ENCODE measurements around the gene BUD13. TPM values are rescaled to one million over a fixed set of nuclear protein-coding genes. Genes with fewer than 3 reads are reported as not detected.

Gene BUD13
- total and polyA plus RNA-seq, 2 experiments from 2014 or later = 17.0 to 24.8 TPM

DNA sequence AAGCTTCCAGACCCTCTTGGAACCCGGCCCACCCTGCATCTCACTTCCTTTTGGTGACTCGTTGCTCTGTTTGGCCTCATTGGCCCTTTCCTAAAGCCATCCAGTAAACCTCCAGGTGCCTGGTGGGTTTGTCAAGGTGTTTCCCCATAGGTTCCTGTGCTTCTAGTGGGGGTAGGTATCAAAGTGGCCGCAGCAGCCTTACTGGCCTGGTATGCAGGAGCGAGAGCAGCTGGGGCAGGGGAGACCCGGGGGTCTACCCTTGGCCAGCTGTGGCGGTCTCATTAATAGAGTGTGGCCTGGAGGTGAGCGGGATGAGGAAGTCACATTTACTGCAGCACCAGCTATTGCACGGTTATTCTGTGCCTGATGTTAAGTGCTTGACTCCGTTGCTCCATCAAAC is 46.3 kb upstream of the BUD13 start:
- H3K9me3 Mint-ChIP-seq = no peaks in the 10 kb centered on the region
- no peaks in the 10 kb centered on the region for H3K79me2 ChIP-seq (replicated peaks; ENCODE audit: insufficient read depth)
- ATAC-seq = no peak
- H3K27me3 Mint-ChIP-seq (ENCODE audit: insufficient read depth, low read depth, poor library complexity) = peaks cover 6% of the 10 kb centered on the region
- TF ChIP-seq JUNB (IDR thresholded peaks at IDR 0.05; ENCODE audit: unreplicated experiment) (no peak), ZNF114 (CRISPR knock-in tag; IDR thresholded peaks at IDR 0.05) (no peak), CREB1 (CRISPR knock-in tag; IDR thresholded peaks at IDR 0.05; ENCODE audit: low read depth) (no peak), EZH2phosphoT487 (IDR thresholded peaks at IDR 0.05; ENCODE audit: unreplicated experiment) (no peak), ZNF331 (CRISPR knock-in tag; IDR thresholded peaks at IDR 0.05; ENCODE audit: low read depth) (no peak), EZH2 (IDR thresholded peaks at IDR 0.05; ENCODE audit: low read depth, unreplicated experiment) (no peak), NANOG (IDR thresholded peaks at IDR 0.05; ENCODE audit: borderline replicate concordance) (no peak), STAT1 (IDR thresholded peaks at IDR 0.05; ENCODE audit: unreplicated experiment) (no peak), POLR2AphosphoS5 (IDR thresholded peaks at IDR 0.05; ENCODE audit: low read depth) (no peak)
- TF ChIP-seq, protein P1, sequence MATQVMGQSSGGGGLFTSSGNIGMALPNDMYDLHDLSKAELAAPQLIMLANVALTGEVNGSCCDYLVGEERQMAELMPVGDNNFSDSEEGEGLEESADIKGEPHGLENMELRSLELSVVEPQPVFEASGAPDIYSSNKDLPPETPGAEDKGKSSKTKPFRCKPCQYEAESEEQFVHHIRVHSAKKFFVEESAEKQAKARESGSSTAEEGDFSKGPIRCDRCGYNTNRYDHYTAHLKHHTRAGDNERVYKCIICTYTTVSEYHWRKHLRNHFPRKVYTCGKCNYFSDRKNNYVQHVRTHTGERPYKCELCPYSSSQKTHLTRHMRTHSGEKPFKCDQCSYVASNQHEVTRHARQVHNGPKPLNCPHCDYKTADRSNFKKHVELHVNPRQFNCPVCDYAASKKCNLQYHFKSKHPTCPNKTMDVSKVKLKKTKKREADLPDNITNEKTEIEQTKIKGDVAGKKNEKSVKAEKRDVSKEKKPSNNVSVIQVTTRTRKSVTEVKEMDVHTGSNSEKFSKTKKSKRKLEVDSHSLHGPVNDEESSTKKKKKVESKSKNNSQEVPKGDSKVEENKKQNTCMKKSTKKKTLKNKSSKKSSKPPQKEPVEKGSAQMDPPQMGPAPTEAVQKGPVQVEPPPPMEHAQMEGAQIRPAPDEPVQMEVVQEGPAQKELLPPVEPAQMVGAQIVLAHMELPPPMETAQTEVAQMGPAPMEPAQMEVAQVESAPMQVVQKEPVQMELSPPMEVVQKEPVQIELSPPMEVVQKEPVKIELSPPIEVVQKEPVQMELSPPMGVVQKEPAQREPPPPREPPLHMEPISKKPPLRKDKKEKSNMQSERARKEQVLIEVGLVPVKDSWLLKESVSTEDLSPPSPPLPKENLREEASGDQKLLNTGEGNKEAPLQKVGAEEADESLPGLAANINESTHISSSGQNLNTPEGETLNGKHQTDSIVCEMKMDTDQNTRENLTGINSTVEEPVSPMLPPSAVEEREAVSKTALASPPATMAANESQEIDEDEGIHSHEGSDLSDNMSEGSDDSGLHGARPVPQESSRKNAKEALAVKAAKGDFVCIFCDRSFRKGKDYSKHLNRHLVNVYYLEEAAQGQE (IDR thresholded peaks at IDR 0.05; ENCODE audit: unreplicated experiment) = no peak
- TF ChIP-seq, protein P2, sequence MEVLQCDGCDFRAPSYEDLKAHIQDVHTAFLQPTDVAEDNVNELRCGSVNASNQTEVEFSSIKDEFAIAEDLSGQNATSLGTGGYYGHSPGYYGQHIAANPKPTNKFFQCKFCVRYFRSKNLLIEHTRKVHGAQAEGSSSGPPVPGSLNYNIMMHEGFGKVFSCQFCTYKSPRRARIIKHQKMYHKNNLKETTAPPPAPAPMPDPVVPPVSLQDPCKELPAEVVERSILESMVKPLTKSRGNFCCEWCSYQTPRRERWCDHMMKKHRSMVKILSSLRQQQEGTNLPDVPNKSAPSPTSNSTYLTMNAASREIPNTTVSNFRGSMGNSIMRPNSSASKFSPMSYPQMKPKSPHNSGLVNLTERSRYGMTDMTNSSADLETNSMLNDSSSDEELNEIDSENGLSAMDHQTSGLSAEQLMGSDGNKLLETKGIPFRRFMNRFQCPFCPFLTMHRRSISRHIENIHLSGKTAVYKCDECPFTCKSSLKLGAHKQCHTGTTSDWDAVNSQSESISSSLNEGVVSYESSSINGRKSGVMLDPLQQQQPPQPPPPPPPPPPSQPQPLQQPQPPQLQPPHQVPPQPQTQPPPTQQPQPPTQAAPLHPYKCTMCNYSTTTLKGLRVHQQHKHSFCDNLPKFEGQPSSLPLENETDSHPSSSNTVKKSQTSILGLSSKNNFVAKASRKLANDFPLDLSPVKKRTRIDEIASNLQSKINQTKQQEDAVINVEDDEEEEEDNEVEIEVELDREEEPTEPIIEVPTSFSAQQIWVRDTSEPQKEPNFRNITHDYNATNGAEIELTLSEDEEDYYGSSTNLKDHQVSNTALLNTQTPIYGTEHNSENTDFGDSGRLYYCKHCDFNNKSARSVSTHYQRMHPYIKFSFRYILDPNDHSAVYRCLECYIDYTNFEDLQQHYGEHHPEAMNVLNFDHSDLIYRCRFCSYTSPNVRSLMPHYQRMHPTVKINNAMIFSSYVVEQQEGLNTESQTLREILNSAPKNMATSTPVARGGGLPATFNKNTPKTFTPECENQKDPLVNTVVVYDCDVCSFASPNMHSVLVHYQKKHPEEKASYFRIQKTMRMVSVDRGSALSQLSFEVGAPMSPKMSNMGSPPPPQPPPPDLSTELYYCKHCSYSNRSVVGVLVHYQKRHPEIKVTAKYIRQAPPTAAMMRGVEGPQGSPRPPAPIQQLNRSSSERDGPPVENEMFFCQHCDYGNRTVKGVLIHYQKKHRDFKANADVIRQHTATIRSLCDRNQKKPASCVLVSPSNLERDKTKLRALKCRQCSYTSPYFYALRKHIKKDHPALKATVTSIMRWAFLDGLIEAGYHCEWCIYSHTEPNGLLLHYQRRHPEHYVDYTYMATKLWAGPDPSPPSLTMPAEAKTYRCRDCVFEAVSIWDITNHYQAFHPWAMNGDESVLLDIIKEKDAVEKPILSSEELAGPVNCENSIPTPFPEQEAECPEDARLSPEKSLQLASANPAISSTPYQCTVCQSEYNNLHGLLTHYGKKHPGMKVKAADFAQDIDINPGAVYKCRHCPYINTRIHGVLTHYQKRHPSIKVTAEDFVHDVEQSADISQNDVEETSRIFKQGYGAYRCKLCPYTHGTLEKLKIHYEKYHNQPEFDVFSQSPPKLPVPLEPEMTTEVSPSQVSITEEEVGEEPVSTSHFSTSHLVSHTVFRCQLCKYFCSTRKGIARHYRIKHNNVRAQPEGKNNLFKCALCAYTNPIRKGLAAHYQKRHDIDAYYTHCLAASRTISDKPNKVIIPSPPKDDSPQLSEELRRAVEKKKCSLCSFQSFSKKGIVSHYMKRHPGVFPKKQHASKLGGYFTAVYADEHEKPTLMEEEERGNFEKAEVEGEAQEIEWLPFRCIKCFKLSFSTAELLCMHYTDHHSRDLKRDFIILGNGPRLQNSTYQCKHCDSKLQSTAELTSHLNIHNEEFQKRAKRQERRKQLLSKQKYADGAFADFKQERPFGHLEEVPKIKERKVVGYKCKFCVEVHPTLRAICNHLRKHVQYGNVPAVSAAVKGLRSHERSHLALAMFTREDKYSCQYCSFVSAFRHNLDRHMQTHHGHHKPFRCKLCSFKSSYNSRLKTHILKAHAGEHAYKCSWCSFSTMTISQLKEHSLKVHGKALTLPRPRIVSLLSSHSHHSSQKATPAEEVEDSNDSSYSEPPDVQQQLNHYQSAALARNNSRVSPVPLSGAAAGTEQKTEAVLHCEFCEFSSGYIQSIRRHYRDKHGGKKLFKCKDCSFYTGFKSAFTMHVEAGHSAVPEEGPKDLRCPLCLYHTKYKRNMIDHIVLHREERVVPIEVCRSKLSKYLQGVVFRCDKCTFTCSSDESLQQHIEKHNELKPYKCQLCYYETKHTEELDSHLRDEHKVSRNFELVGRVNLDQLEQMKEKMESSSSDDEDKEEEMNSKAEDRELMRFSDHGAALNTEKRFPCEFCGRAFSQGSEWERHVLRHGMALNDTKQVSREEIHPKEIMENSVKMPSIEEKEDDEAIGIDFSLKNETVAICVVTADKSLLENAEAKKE (CRISPR knock-in tag; IDR thresholded peaks at IDR 0.05) = no peak
- TF ChIP-seq, protein P3, sequence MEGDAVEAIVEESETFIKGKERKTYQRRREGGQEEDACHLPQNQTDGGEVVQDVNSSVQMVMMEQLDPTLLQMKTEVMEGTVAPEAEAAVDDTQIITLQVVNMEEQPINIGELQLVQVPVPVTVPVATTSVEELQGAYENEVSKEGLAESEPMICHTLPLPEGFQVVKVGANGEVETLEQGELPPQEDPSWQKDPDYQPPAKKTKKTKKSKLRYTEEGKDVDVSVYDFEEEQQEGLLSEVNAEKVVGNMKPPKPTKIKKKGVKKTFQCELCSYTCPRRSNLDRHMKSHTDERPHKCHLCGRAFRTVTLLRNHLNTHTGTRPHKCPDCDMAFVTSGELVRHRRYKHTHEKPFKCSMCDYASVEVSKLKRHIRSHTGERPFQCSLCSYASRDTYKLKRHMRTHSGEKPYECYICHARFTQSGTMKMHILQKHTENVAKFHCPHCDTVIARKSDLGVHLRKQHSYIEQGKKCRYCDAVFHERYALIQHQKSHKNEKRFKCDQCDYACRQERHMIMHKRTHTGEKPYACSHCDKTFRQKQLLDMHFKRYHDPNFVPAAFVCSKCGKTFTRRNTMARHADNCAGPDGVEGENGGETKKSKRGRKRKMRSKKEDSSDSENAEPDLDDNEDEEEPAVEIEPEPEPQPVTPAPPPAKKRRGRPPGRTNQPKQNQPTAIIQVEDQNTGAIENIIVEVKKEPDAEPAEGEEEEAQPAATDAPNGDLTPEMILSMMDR (conservative IDR thresholded peaks at IDR 0.05; ENCODE audit: low read depth in 2 of 2) = no peak
- TF ChIP-seq, protein P4, sequence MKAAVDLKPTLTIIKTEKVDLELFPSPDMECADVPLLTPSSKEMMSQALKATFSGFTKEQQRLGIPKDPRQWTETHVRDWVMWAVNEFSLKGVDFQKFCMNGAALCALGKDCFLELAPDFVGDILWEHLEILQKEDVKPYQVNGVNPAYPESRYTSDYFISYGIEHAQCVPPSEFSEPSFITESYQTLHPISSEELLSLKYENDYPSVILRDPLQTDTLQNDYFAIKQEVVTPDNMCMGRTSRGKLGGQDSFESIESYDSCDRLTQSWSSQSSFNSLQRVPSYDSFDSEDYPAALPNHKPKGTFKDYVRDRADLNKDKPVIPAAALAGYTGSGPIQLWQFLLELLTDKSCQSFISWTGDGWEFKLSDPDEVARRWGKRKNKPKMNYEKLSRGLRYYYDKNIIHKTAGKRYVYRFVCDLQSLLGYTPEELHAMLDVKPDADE (IDR thresholded peaks at IDR 0.05) = no peak
- no peak overlapping the region for H3K4me3 ChIP-seq
- H4K20me1 ChIP-seq (replicated peaks; ENCODE audit: insufficient read depth) = no peaks in the 10 kb centered on the region
- H3K36me3 ChIP-seq (ENCODE audit: insufficient read depth) = no peaks in the 10 kb centered on the region
- H3K4me3 Mint-ChIP-seq = no peak overlapping the region
- H3K27ac ChIP-seq (ENCODE audit: low read depth) = no peak overlapping the region
- H3K4me1 Mint-ChIP-seq = peaks cover 5% of the 10 kb centered on the region; the same call in 2 of the 3 replicates
- no peaks in the 10 kb centered on the region for H3K27me3 ChIP-seq (ENCODE audit: insufficient read depth)
- H3K9me2 ChIP-seq (ENCODE audit: insufficient read depth) = 0 out of 2 replicates have a peak, but pooled peaks cover 3% of the 10 kb centered on the region
- H2AFZ ChIP-seq = no peak overlapping the region
- no peak overlapping the region for H3K4me2 ChIP-seq
- no peaks in the 10 kb centered on the region for H3F3A ChIP-seq (replicated peaks; ENCODE audit: low read depth)
- no peak overlapping the region for H3K27ac Mint-ChIP-seq
- DNase-seq (ENCODE audit: low spot score) = no peak
- no peaks in the 10 kb centered on the region for H3K36me3 Mint-ChIP-seq (ENCODE audit: low read depth)
- H3K4me1 ChIP-seq (ENCODE audit: insufficient read depth) = no peaks in the 10 kb centered on the region
